DND-41 (cell line): ENCODE measurements around the gene CDYL.

Experiments used
- CTCF ChIP-seq: IDR thresholded peaks from 2 replicates; pipeline ENCODE4 v1.5.1; 2012; ENCODE audit warnings: borderline replicate concordance, low read length, moderate library complexity, mild to moderate bottlenecking; ENCODE audit not compliant: poor library complexity, severe bottlenecking; ENCODE audit errors: extremely low read depth
- EZH2 ChIP-seq: IDR thresholded peaks from 3 replicates; pipeline ENCODE4 v1.6.1; 2012; ENCODE audit warnings: borderline replicate concordance, low read depth, mild to moderate bottlenecking, moderate library complexity, low read length, inconsistent platforms; ENCODE audit not compliant: severe bottlenecking

- TF ChIP-seq CTCF (no peak), EZH2 (no peak)
Measured at GRCh38 chr6:4776131-4776492, at the start of gene CDYL.
